Right ventricle myocardium inferior (tissue), 1 donor: Measurements from ENCODE around the gene ADAMTS7. TPM values are rescaled to one million over a fixed set of nuclear protein-coding genes. Genes with fewer than 3 reads are reported as not detected.
"Not testable (repeated sequence)": the region's sequence is repeated elsewhere in the genome, so short reads cannot be mapped to it uniquely, and the experiment has no call there.

ENCODE experiments used
- ATAC-seq: fragments of 200-7000 bp; cut with Tn5 transposase; one replicate; pipeline ENCODE4 v1.9.1; 2020; ENCODE audit warnings: mild to moderate bottlenecking, moderate library complexity
- DNase-seq: peaks from one replicate; pipeline ENCODE4 v3.0.0; 2021; ENCODE audit errors: missing footprints
- intact Hi-C: fragments of 100-400 bp; cut with DNase I; formaldehyde crosslinking; loops from one replicate; pipeline ENCODE4 v1.11.0; 2022
- total RNA-seq: library from RNA; stranded (reverse); fragmentation: NEBNext Ultra II Directional; extraction: Animal tissue kit (Norgen Biotek cat#: 25700); gene quantifications from one replicate; pipeline ENCODE4 v1.2.1, GENCODE V29; 2021
- donor health status: DM: no; HTN: yes; CAD: no; lungs with severe emphysema.

Gene ADAMTS7
- total RNA-seq, 1 donor from 2014 or later, result 32.1 TPM

GRCh38 chr15:78761020-78761419 is 50.2 kb downstream of the ADAMTS7 start:
- intact Hi-C loops, result loop anchor here (2.0 kb wide), 1 partner anchor 48 kb away; no protein-coding TSS in a partner anchor
- ATAC-seq (no peak), DNase-seq (no peak)

- intact Hi-C loops, result loop anchor here (2.0 kb wide), 1 partner anchor 49 kb away; no protein-coding TSS in a partner anchor
- ATAC-seq (peak; percentile 76), DNase-seq (peak; percentile 84)
Measured at GRCh38 chr15:78760091-78760882, 51.0 kb downstream of the ADAMTS7 start.

GRCh38 chr15:78759361-78759998 is 51.8 kb downstream of the ADAMTS7 start:
- DNase-seq, intact Hi-C loops, ATAC-seq: not testable (repeated sequence)

- DNase-seq, ATAC-seq, intact Hi-C loops: not testable (repeated sequence)
Measured at GRCh38 chr15:78758486-78759200, 52.6 kb downstream of the ADAMTS7 start.

- intact Hi-C loops, DNase-seq, ATAC-seq: not testable (repeated sequence)
Measured at GRCh38 chr15:78758084-78758483, 53.2 kb downstream of the ADAMTS7 start.

- no peak for ATAC-seq
- DNase-seq, result no peak
- intact Hi-C loops, result loop anchor here (2.0 kb wide), 1 partner anchor 117 kb away; no protein-coding TSS in a partner anchor
Measured at GRCh38 chr15:78757636-78757905, 53.7 kb downstream of the ADAMTS7 start.

GRCh38 chr15:78756781-78757635 is 54.3 kb downstream of the ADAMTS7 start:
- ATAC-seq (peak; percentile 47), DNase-seq (peak; percentile 87)
- intact Hi-C loops, result loop anchor here (2.0 kb wide), 1 partner anchor 118 kb away; no protein-coding TSS in a partner anchor

- intact Hi-C loops, result loop anchor here (2.0 kb wide), 1 partner anchor 119 kb away; no protein-coding TSS in a partner anchor
- DNase-seq, result not testable (repeated sequence)
- ATAC-seq, result peak; percentile 56
Measured at GRCh38 chr15:78755900-78756591, 55.2 kb downstream of the ADAMTS7 start.

- ATAC-seq, DNase-seq: not testable (repeated sequence)
- intact Hi-C loops, result loop anchor here (5.0 kb wide), 1 partner anchor 58 kb away; the partner anchor contains the start of gene ADAMTS7
Measured at GRCh38 chr15:78754637-78755280, 56.5 kb downstream of the ADAMTS7 start.

- not testable (repeated sequence) for ATAC-seq, DNase-seq
- intact Hi-C loops, result loop anchor here (5.0 kb wide), 1 partner anchor 58 kb away; the partner anchor contains the start of gene ADAMTS7
Measured at GRCh38 chr15:78753751-78754535, 57.3 kb downstream of the ADAMTS7 start.

GRCh38 chr15:78753359-78753659 is 58.0 kb downstream of the ADAMTS7 start:
- ATAC-seq, result not testable (repeated sequence)
- intact Hi-C loops, result loop anchor here (5.0 kb wide), 1 partner anchor 59 kb away; the partner anchor contains the start of gene ADAMTS7

GRCh38 chr15:78752492-78753358 is 58.5 kb downstream of the ADAMTS7 start:
- ATAC-seq (peak; percentile 37), DNase-seq (no peak)
- intact Hi-C loops, result loop anchor here (5.0 kb wide), 1 partner anchor 60 kb away; the partner anchor contains the start of gene ADAMTS7

More at GRCh38 chr15:78753359-78753659, 58.0 kb downstream of the ADAMTS7 start:
- not testable (repeated sequence) for DNase-seq

- intact Hi-C loops, result loop anchor here (5.0 kb wide), 1 partner anchor 61 kb away; the partner anchor contains the start of gene ADAMTS7
- DNase-seq, result no peak
Measured at GRCh38 chr15:78751602-78751979, 59.7 kb downstream of the ADAMTS7 start.

GRCh38 chr15:78750974-78751601 is 60.2 kb downstream of the ADAMTS7 start:
- intact Hi-C loops, result loop anchor here (5.0 kb wide), 1 partner anchor 61 kb away; the partner anchor contains the start of gene ADAMTS7
- peak; percentile 95 for DNase-seq
- ATAC-seq, result peak; percentile 86

More at GRCh38 chr15:78751602-78751979, 59.7 kb downstream of the ADAMTS7 start:
- ATAC-seq, result no peak

GRCh38 chr15:78750566-78750965 is 60.7 kb downstream of the ADAMTS7 start:
- intact Hi-C loops, result loop anchor here (5.0 kb wide), 1 partner anchor 62 kb away; the partner anchor contains the start of gene ADAMTS7
- ATAC-seq (peak; percentile 58), DNase-seq (peak; percentile 52)
